Epithelial cell of esophagus (primary cell): Measurements from ENCODE around the gene PKDREJ.
A peak's percentile ranks its signal among the peaks of the same experiment; 100 is the strongest.

Source experiments
- DNase-seq: peaks from one replicate; pipeline ENCODE4 v3.0.0; 2010; ENCODE audit warnings: low read depth
- H3K4me3 ChIP-seq: 2 replicates; pipeline ENCODE4 v1.5.1; 2011; ENCODE audit warnings: mild to moderate bottlenecking, low read length, control low read depth
- CTCF ChIP-seq: IDR thresholded peaks from 2 replicates; pipeline ENCODE4 v1.5.1; 2011; ENCODE audit warnings: low read depth, mild to moderate bottlenecking, low read length, control low read depth, inconsistent platforms; ENCODE audit not compliant: insufficient read depth; ENCODE audit errors: missing control alignments

Gene PKDREJ

GRCh38 chr22:46224898-46225290, 38.2 kb downstream of the PKDREJ start:
- no peak overlapping the region for H3K4me3 ChIP-seq
- TF ChIP-seq CTCF, result no peak
- no peak for DNase-seq

- no peak for DNase-seq
- no peak overlapping the region for H3K4me3 ChIP-seq
- TF ChIP-seq CTCF, result no peak
These were observed 38.9 kb downstream of the PKDREJ start for GRCh38 chr22:46224044-46224897.

- DNase-seq, result peak; percentile 19
- H3K4me3 ChIP-seq, result no peak overlapping the region
- TF ChIP-seq CTCF, result no peak
These were observed 42.2 kb downstream of the PKDREJ start for GRCh38 chr22:46220921-46221320.

DNA sequence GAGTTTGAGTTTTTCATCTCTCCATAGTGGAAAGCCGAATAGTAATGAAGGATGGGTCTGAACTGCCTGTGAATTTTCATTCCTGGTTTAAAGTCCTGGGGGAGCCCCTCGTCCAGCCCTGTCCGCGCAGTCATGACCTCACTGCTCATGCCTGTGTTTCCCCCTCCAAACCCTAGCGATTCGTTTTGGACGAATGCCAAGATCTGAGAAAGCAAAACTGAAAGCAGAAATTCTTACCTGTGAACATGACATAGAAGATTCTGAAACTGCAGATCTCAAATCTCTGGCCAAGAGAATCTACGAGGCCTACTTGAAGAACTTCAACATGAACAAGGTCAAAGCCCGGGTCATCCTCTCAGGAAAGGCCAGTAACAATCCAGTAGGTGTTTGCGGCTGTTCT, 43.5 kb downstream of the PKDREJ start:
- DNase-seq, result no peak
- H3K4me3 ChIP-seq, result no peak overlapping the region

DNA sequence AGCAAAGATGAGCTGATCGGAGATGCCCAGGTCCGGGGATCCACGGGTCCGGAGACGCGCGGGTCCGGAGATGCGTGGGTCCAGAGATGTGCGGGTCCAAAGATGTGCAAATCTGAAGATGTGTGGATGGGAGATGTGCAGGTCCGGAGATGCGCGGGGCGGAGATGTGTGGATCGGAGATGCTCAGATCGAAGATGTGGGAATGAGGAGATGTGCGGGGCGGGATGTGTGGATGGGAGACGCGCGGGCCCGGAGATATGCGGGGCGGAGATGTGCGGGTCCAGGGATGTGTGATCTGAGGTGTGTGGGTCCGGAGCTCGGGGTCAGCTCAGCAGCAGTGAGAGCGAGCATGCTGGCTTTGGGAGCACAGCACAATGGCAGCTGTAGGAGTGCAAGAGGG, 48.5 kb downstream of the PKDREJ start:
- H3K4me3 ChIP-seq, result no peak overlapping the region
- DNase-seq, result no peak
- TF ChIP-seq CTCF, result no peak

More for the DNA sequence above, 43.5 kb downstream of the PKDREJ start:
- TF ChIP-seq CTCF, result no peak

DNA sequence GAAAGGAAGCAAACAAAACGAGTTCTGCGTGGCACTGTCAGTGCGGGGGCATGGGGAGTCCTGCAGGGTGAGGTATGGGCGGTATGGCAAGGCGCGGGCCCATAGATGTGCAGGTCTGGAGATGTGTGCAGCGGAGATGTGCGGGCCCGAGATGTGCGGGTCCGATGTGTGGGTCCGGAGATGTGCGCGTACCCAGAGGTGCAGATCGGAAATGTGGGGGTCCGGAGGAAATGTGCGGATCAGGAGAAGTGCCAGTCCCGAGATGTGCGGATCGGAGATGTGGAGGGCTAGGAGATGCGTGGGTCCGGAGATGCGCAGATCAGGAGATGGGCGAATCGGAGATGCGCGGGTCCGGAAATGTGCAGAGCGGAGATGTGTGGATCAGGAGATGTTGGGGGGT, 49.0 kb downstream of the PKDREJ start:
- DNase-seq, result no peak
- H3K4me3 ChIP-seq, result no peak overlapping the region
- TF ChIP-seq CTCF, result no peak

DNA sequence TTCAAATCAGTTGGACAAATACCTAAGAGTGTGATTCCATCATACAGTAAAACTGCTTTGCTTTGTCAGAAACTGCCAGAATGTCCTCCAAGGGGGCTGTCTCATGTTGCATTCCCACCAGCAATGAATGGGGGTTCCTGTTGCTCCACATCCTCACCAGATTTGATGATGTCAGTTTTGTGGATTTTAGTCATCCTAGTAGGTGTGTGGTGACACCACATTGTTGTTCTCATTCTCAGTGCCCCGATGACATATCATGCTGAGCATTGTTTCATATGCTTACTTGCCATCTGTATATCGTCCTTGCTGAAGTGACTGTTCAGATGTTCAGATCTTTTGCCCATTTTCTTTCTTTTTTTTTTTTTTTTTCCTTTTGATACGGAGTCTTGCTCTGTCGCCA, 50.1 kb downstream of the PKDREJ start:
- TF ChIP-seq CTCF, result no peak
- peak; percentile 7 for DNase-seq
- no peak overlapping the region for H3K4me3 ChIP-seq
